K562 treated with DMSO at 1 percent for 24 hours (cell line): ENCODE measurements around the gene MATN1. TPM values are rescaled to one million over a fixed set of nuclear protein-coding genes. Genes with fewer than 3 reads are reported as not detected.

Source experiments
- total RNA-seq: library from RNA; unstranded; fragments of 300-600 nt; gene quantifications from 2 replicates; pipeline ENCODE4 v1.2.3, GENCODE V29; 2022; ENCODE audit warnings: low read depth; ENCODE audit not compliant: insufficient read depth

MATN1 gene, protein sequence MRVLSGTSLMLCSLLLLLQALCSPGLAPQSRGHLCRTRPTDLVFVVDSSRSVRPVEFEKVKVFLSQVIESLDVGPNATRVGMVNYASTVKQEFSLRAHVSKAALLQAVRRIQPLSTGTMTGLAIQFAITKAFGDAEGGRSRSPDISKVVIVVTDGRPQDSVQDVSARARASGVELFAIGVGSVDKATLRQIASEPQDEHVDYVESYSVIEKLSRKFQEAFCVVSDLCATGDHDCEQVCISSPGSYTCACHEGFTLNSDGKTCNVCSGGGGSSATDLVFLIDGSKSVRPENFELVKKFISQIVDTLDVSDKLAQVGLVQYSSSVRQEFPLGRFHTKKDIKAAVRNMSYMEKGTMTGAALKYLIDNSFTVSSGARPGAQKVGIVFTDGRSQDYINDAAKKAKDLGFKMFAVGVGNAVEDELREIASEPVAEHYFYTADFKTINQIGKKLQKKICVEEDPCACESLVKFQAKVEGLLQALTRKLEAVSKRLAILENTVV
- total RNA-seq: 0.15 and 0.16 TPM in 2 replicates

GRCh38 chr1:30723331-30723755 is at the start of gene MATN1:
Gene MATN1 (minus strand): TSS chr1:30723585. CDS start chr1:30723551, 34 bp downstream.

GRCh38 chr1:30757352-30758120 is 34.2 kb upstream of the MATN1 start, which contains the start of gene LAPTM5:
Gene LAPTM5 (minus strand): TSS chr1:30757774. CDS start chr1:30757745, 29 bp downstream.

Other genes starting within 250 kb of the MATN1 start
- gene LAPTM5, start 34.2 kb upstream of the MATN1 start, total RNA-seq: 36.6 and 42.0 TPM in 2 replicates
- gene SDC3, start 185.2 kb upstream of the MATN1 start, total RNA-seq: 64.3 and 71.5 TPM in 2 replicates